ENCODE results near the gene CGB8.

DNA sequence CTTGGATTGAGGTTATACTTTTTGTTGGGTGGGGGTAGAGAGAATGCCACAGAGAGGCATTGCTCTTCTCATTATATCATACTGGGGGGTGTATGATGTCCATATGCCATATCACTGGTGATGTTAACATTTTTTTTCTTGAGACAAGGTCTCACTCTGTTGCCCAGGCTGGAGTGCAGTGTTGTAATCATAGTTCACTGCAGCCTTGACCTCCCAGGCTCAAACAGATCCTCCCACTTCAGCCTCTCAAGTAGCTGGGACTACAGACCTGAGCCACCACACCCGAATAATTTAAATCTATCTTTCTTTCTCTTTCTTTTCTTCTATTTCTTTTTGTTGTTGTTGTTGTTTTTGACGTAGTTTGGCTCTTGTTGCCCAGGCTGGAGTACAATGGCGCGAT is 31.5 kb upstream of the CGB8 start:
- TF ChIP-seq, protein P1, sequence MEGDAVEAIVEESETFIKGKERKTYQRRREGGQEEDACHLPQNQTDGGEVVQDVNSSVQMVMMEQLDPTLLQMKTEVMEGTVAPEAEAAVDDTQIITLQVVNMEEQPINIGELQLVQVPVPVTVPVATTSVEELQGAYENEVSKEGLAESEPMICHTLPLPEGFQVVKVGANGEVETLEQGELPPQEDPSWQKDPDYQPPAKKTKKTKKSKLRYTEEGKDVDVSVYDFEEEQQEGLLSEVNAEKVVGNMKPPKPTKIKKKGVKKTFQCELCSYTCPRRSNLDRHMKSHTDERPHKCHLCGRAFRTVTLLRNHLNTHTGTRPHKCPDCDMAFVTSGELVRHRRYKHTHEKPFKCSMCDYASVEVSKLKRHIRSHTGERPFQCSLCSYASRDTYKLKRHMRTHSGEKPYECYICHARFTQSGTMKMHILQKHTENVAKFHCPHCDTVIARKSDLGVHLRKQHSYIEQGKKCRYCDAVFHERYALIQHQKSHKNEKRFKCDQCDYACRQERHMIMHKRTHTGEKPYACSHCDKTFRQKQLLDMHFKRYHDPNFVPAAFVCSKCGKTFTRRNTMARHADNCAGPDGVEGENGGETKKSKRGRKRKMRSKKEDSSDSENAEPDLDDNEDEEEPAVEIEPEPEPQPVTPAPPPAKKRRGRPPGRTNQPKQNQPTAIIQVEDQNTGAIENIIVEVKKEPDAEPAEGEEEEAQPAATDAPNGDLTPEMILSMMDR (conservative IDR thresholded peaks at IDR 0.05; ENCODE audit: low read depth, low read length): no peak
- TF ChIP-seq EZH2 (IDR thresholded peaks at IDR 0.05; ENCODE audit: borderline replicate concordance, low read depth, low read length, poor library complexity, severe bottlenecking): no peak
